Measurements from ENCODE around the gene KSR1. TPM values are rescaled to one million over a fixed set of nuclear protein-coding genes. Genes with fewer than 3 reads are reported as not detected.

The KSR1 gene
- polyA plus RNA-seq, 1 of the 3 experiments (the other 2 are of a cell fraction) = 7.5 TPM

- Histone ChIP-seq H4K20me1 (ENCODE audit: insufficient read depth) (no peaks in the 10 kb centered on the region), H3K27ac (ENCODE audit: low read depth in 2 of 2, low read length in 1 of 2) (no peak overlapping the region), H3F3A (replicated peaks; ENCODE audit: insufficient read depth) (no peaks in the 10 kb centered on the region), H3K4me3 (ENCODE audit: low read depth in 2 of 2, low read length in 1 of 2) (no peak overlapping the region), H3K9me3 (no peaks in the 10 kb centered on the region), H3K27me3 (ENCODE audit: insufficient read depth) (no peaks in the 10 kb centered on the region), H3K9me2 (no peaks in the 10 kb centered on the region), H3K36me3 (replicated peaks in 1 of 2; ENCODE audit: control insufficient read depth in 1 of 2, insufficient read depth in 2 of 2, low read length in 1 of 2) (no peaks in the 10 kb centered on the region), H3K79me2 (ENCODE audit: insufficient read depth) (no peaks in the 10 kb centered on the region), H3K4me2 (no peak overlapping the region), H3K9ac (no peak overlapping the region), H3K4me1 (ENCODE audit: control insufficient read depth in 1 of 2, insufficient read depth in 2 of 2, low read depth in 1 of 2, low read length in 1 of 2) (peaks cover 8 to 14% of the 10 kb centered on the region in 2 experiments; a peak in 2 of 4 replicates), H2AFZ (ENCODE audit: low read depth) (no peak overlapping the region)
- DNase-seq = no peak
- CTCF ChIA-PET = no interaction called here
- POLR2A ChIA-PET = no interaction called here
- TF ChIP-seq RXRA (IDR thresholded peaks at IDR 0.05; ENCODE audit: borderline replicate concordance, low read depth) (no peak), SIN3A (IDR thresholded peaks at IDR 0.05; ENCODE audit: borderline replicate concordance, low read depth, low read length) (no peak), NRF1 (IDR thresholded peaks at IDR 0.05; ENCODE audit: low read depth, low read length) (no peak), USF2 (IDR thresholded peaks at IDR 0.05; ENCODE audit: borderline replicate concordance, low read depth, low read length) (no peak), RAD21 (IDR thresholded peaks at IDR 0.05; ENCODE audit: low read length) (no peak), TCF12 (IDR thresholded peaks at IDR 0.05) (no peak), TEAD4 (IDR thresholded peaks at IDR 0.05; ENCODE audit: borderline replicate concordance, insufficient read depth) (no peak), RCOR1 (IDR thresholded peaks at IDR 0.05; ENCODE audit: low read length) (no peak), IRF3 (IDR thresholded peaks at IDR 0.05; ENCODE audit: low read depth, low read length) (no peak), EZH2phosphoT487 (IDR thresholded peaks at IDR 0.05; ENCODE audit: borderline replicate concordance, low read depth) (no peak), CHD2 (IDR thresholded peaks at IDR 0.05; ENCODE audit: low read length, partially characterized antibody) (no peak), GABPA (IDR thresholded peaks at IDR 0.05; ENCODE audit: low read depth) (no peak), TAF1 (IDR thresholded peaks at IDR 0.05; ENCODE audit: borderline replicate concordance, low read depth, low read length) (no peak), REST (IDR thresholded peaks at IDR 0.05; ENCODE audit: low read depth, low read length) (no peak), FOSL2 (IDR thresholded peaks at IDR 0.05; ENCODE audit: borderline replicate concordance, low read depth) (no peak)
- TF ChIP-seq, protein P1, sequence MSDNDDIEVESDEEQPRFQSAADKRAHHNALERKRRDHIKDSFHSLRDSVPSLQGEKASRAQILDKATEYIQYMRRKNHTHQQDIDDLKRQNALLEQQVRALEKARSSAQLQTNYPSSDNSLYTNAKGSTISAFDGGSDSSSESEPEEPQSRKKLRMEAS (IDR thresholded peaks at IDR 0.05; ENCODE audit: low read depth) = no peak
- WGBS (ENCODE audit: low lambda C conversion rate) = 88% methylated on average over 7 of the region's 7 CpGs
These were observed 79.7 kb downstream of the KSR1 start for GRCh38 chr17:27535975-27536374.
